WERI-Rb-1 (cell line): Measurements from ENCODE around the gene TEX36.

Source experiments
- DNase-seq: peaks from one replicate; pipeline ENCODE4 v3.0.0-alpha.2; 2020
- H3K27ac ChIP-seq: fragments of 250-450 bp; sonication (Bioruptor Pico); 2 replicates; pipeline ENCODE4 v1.5.1; 2020; ENCODE audit warnings: mild to moderate bottlenecking, moderate library complexity
- H3K27me3 ChIP-seq: fragments of 250-450 bp; sonication (Bioruptor Pico); 2 replicates; pipeline ENCODE4 v1.5.1; 2021; ENCODE audit warnings: mild to moderate bottlenecking, low read depth, moderate library complexity; ENCODE audit not compliant: insufficient read depth, severe bottlenecking
- H3K36me3 ChIP-seq: fragments of 250-450 bp; sonication (Bioruptor Pico); 2 replicates; pipeline ENCODE4 v1.5.1; 2020; ENCODE audit warnings: mild to moderate bottlenecking, moderate library complexity
- H3K4me3 ChIP-seq: 2 replicates; pipeline ENCODE4 v1.5.1; 2011; ENCODE audit warnings: low read depth, mild to moderate bottlenecking, control low read depth, low read length
- H3K9me3 ChIP-seq: fragments of 250-450 bp; sonication (Bioruptor Pico); 2 replicates; pipeline ENCODE4 v1.5.1; 2021; ENCODE audit warnings: mild to moderate bottlenecking, moderate library complexity; ENCODE audit not compliant: severe bottlenecking
- CTCF ChIP-seq: IDR thresholded peaks from 2 replicates; pipeline ENCODE4 v1.5.1; 2011; ENCODE audit warnings: low read depth, mild to moderate bottlenecking, control low read depth, inconsistent platforms, low read length

TEX36 gene

GRCh38 chr10:125693524-125693847, 10.5 kb upstream of the TEX36 start:
- no peak for TF ChIP-seq CTCF
- DNase-seq = no peak
- H3K9me3 ChIP-seq = no peaks in the 10 kb centered on the region
- no peaks in the 10 kb centered on the region for H3K27me3 ChIP-seq
- no peak overlapping the region for H3K27ac ChIP-seq
- H3K36me3 ChIP-seq = no peaks in the 10 kb centered on the region
- no peak overlapping the region for H3K4me3 ChIP-seq

- H3K27me3 ChIP-seq = no peaks in the 10 kb centered on the region
- DNase-seq = no peak
- no peaks in the 10 kb centered on the region for H3K9me3 ChIP-seq
- no peak for TF ChIP-seq CTCF
- no peak overlapping the region for H3K27ac ChIP-seq
- H3K36me3 ChIP-seq = no peaks in the 10 kb centered on the region
- no peak overlapping the region for H3K4me3 ChIP-seq
Observed at GRCh38 chr10:125692601-125693523, 9.9 kb upstream of the TEX36 start.

DNA sequence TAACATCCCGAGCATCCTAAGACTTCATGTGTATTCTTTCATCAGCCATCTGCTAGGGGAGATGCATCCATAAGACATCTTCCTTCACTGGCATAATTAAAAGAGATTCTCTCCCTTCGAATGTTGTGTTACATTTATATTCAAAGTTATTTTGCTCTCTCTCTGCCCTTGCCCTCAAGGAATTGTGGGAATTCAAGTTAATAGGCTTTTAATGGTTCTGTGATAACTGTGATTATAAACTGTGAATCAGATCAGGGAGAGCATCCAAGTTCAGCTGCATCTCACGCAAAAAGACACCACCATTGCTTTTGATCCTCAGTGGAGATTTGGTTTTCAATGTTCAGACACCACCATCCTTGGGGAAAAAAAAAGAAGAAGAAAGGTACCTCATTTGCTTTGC, 9.2 kb upstream of the TEX36 start:
- no peak for DNase-seq
- Histone ChIP-seq H3K4me3 (no peak overlapping the region), H3K27me3 (no peaks in the 10 kb centered on the region), H3K27ac (no peak overlapping the region), H3K9me3 (no peaks in the 10 kb centered on the region), H3K36me3 (no peaks in the 10 kb centered on the region)
- TF ChIP-seq CTCF = no peak

DNA sequence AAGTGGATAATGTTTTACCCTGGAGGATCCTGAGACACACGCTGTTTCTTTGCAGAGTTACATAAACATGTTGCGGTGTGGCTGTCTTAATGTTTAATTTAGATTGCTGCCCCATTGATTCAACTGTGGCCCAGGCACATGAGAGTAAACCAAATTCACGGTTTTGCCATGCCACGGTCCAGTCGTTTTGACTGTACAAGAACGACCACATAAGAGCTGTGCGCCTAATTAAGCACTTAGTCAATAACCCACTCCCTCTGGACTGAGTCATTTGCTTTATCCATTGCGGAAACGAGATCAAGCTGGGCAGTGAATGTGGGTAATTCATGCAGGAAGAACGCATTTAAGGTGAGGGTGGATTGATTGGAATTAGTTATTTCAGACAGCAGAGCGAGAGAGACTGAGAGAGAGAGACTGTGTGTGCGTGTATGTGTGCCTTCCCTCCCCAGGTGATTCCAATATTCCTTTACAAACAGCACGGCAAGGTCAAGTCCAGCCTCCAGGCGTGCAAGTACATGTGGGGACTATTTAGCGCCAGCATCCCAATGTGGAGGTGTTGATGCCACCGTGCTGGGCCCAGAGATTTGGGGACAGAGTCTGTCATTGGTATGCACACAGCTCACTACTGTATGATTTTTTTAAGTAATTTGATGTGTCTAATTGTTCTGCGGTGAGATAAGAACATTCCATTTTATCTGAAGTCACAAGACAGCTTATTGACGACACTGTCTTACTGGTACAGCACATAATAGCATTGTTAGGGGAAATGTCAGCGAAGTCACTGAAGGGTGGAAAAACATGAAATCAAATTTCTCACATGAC, 8.4 kb upstream of the TEX36 start:
- Histone ChIP-seq H3K4me3 (no peak overlapping the region), H3K27me3 (no peaks in the 10 kb centered on the region), H3K9me3 (no peaks in the 10 kb centered on the region), H3K27ac (no peak overlapping the region), H3K36me3 (no peaks in the 10 kb centered on the region)
- TF ChIP-seq CTCF = no peak
- no peak for DNase-seq

- no peak overlapping the region for H3K27ac ChIP-seq
Observed at GRCh38 chr10:125689955-125690569, 7.1 kb upstream of the TEX36 start.

More at GRCh38 chr10:125689955-125690569, 7.1 kb upstream of the TEX36 start:
- Histone ChIP-seq H3K9me3 (no peaks in the 10 kb centered on the region), H3K36me3 (no peaks in the 10 kb centered on the region), H3K27me3 (peaks cover 6% of the 10 kb centered on the region), H3K4me3 (no peak overlapping the region)
- no peak for DNase-seq
- TF ChIP-seq CTCF = no peak
